A549 (cell line): Measurements from ENCODE around the gene PAIP2. TPM values are rescaled to one million over a fixed set of nuclear protein-coding genes. Genes with fewer than 3 reads are reported as not detected.
A peak's percentile ranks its signal among the peaks of the same experiment; 100 is the strongest.

ENCODE experiments used
- ATAC-seq, 2 experiments: fragments of 200-7000 bp in 1 of 2; fragments of >200 bp in 1 of 2; cut with Nextera tagmentation in 1 of 2; cut with Tn5 transposase in 1 of 2; 3 replicates each; pipeline versions ENCODE4 v1.8.0 to v1.9.1; 2018 to 2020; ENCODE audit warnings: mild to moderate bottlenecking in 1 of 2, moderate library complexity in 1 of 2
- CTCF ChIA-PET: fragments of 300-600 bp; sonication (Branson Sonifier 250); formaldehyde crosslinking; extraction: SDS; loops from one replicate; lab custom pipeline; 2021; ENCODE audit warnings: antibody characterized with exemption, inconsistent platforms; lab: Yijun Ruan, JAX
- POLR2A ChIA-PET: fragments of 350-600 bp; formaldehyde crosslinking; extraction: SDS; loops from one replicate; lab custom pipeline; 2021; ENCODE audit warnings: antibody characterized with exemption, inconsistent platforms; lab: Yijun Ruan, JAX
- DNase-seq, 2 experiments: peaks; one replicate each; pipeline versions ENCODE4 v3.0.0 to v3.0.0-alpha.2; 2011 to 2016; ENCODE audit warnings: low read depth in 1 of 2, low spot score in 1 of 2
- FAIRE-seq: peaks from 2 replicates; lab custom pipeline; 2011; peaks lifted over from hg19 to GRCh38; lab: Jason Lieb, UNC
- H3K27ac ChIP-seq, 2 experiments: fragments of >200 bp; sonication (Bioruptor Twin); formaldehyde crosslinking; 3 replicates each; pipeline ENCODE4 v1.5.1; 2016 to 2017
- H3K4me1 ChIP-seq: fragments of >200 bp; sonication (Bioruptor Twin); formaldehyde crosslinking; 3 replicates; pipeline ENCODE4 v1.6.1; 2016
- H3K4me2 ChIP-seq: fragments of >200 bp; sonication (Bioruptor Twin); formaldehyde crosslinking; 3 replicates; pipeline ENCODE4 v1.6.1; 2016
- H3K4me3 ChIP-seq: fragments of >200 bp; sonication (Bioruptor Twin); formaldehyde crosslinking; 3 replicates; pipeline ENCODE4 v1.5.1; 2016
- H3K9me3 ChIP-seq: fragments of >200 bp; sonication (Bioruptor Twin); formaldehyde crosslinking; 3 replicates; pipeline ENCODE4 v1.6.1; 2016
- ATOH8 ChIP-seq: fragments of 250-450 bp; sonication (Bioruptor Pico); IDR thresholded peaks from 2 replicates; pipeline ENCODE4 v1.5.0; 2020; ENCODE audit warnings: low read depth, mild to moderate bottlenecking, moderate library complexity
- BCL3 ChIP-seq: fragments of >200 bp; sonication (Bioruptor Twin); formaldehyde crosslinking; IDR thresholded peaks from 3 replicates; pipeline ENCODE4 v1.6.1; 2016
- CBX2 ChIP-seq: fragments of 200-600 bp; sonication (generic); IDR thresholded peaks from 2 replicates; pipeline ENCODE4 v1.6.1; 2016; ENCODE audit warnings: low read depth, mild to moderate bottlenecking, borderline replicate concordance
- CBX8 ChIP-seq: fragments of 200-600 bp; sonication (generic); IDR thresholded peaks from 2 replicates; pipeline ENCODE4 v1.6.1; 2016
- EHF ChIP-seq: fragments of 250-450 bp; sonication (Bioruptor Pico); IDR thresholded peaks from 2 replicates; pipeline ENCODE4 v1.5.0; 2020; ENCODE audit warnings: mild to moderate bottlenecking
- EP300 ChIP-seq, 2 experiments: fragments of >200 bp; sonication (Bioruptor Twin); formaldehyde crosslinking; IDR thresholded peaks; 2 replicates in 1 of 2; 3 replicates in 1 of 2; pipeline ENCODE4 v1.6.1; 2016 to 2017
- FOSB ChIP-seq: fragments of 250-450 bp; sonication (Bioruptor Pico); IDR thresholded peaks from 2 replicates; pipeline ENCODE4 v1.5.0; 2020; ENCODE audit warnings: mild to moderate bottlenecking, moderate library complexity
- HEYL ChIP-seq: fragments of 250-450 bp; sonication (Bioruptor Pico); IDR thresholded peaks from 2 replicates; pipeline ENCODE4 v1.8.0; 2021; ENCODE audit warnings: mild to moderate bottlenecking, moderate library complexity
- HOXB13 ChIP-seq: fragments of 250-450 bp; sonication (Bioruptor Pico); IDR thresholded peaks from 2 replicates; pipeline ENCODE4 v1.5.0; 2020; ENCODE audit warnings: low read depth, mild to moderate bottlenecking, moderate library complexity
- JUNB ChIP-seq: fragments of >200 bp; sonication (Bioruptor Twin); formaldehyde crosslinking; IDR thresholded peaks from 2 replicates; pipeline ENCODE4 v1.6.1; 2016
- MAZ ChIP-seq: fragments of 150-350 bp; IDR thresholded peaks from 2 replicates; pipeline ENCODE4 v1.6.1; 2014; ENCODE audit warnings: antibody characterized with exemption, low read depth, low read length, borderline replicate concordance
- NPAS2 ChIP-seq: fragments of 250-450 bp; sonication (Bioruptor Pico); IDR thresholded peaks from 2 replicates; pipeline ENCODE4 v1.8.0; 2022; ENCODE audit warnings: mild to moderate bottlenecking, moderate library complexity, borderline replicate concordance
- NR3C1 ChIP-seq: fragments of >200 bp; sonication (Bioruptor Twin); formaldehyde crosslinking; IDR thresholded peaks from 3 replicates; pipeline ENCODE4 v1.6.1; 2017
- PBX3 ChIP-seq: IDR thresholded peaks from 2 replicates; pipeline ENCODE4 v1.6.1; 2012
- PHF8 ChIP-seq: fragments of 200-600 bp; sonication (generic); IDR thresholded peaks from 2 replicates; pipeline ENCODE4 v1.6.1; 2016; ENCODE audit warnings: low read depth, mild to moderate bottlenecking, antibody characterized with exemption, moderate library complexity, borderline replicate concordance
- POLR2A ChIP-seq: IDR thresholded peaks from 2 replicates; pipeline ENCODE4 v1.6.1; 2012; ENCODE audit warnings: mild to moderate bottlenecking, low read length
- POLR2AphosphoS2 ChIP-seq: conservative IDR thresholded peaks from 2 replicates; pipeline ENCODE4 v1.6.1; 2012; ENCODE audit warnings: low read length, improper control_type of control experiment, inconsistent platforms
- RAD21 ChIP-seq, 2 experiments: fragments of >200 bp in 1 of 2; sonication (Bioruptor Twin) in 1 of 2; formaldehyde crosslinking in 1 of 2; IDR thresholded peaks in 1 of 2; conservative IDR thresholded peaks in 1 of 2; 2 replicates in 1 of 2; 3 replicates in 1 of 2; pipeline ENCODE4 v1.6.1; 2012 to 2018; ENCODE audit warnings: inconsistent platforms in 1 of 2
- RFX5 ChIP-seq: fragments of 450-650 bp; IDR thresholded peaks from 2 replicates; pipeline ENCODE4 v1.7.1; 2014; ENCODE audit warnings: antibody characterized with exemption, mild to moderate bottlenecking, moderate library complexity
- RNF2 ChIP-seq: fragments of 200-600 bp; sonication (generic); IDR thresholded peaks from 2 replicates; pipeline ENCODE4 v1.6.1; 2016; ENCODE audit warnings: low read depth, mild to moderate bottlenecking, antibody characterized with exemption, moderate library complexity, borderline replicate concordance
- TP53 ChIP-seq: fragments of 250-450 bp; sonication (Bioruptor Pico); IDR thresholded peaks from 2 replicates; pipeline ENCODE4 v1.5.0; 2021; ENCODE audit warnings: mild to moderate bottlenecking, moderate library complexity
- ZC3H11A ChIP-seq: fragments of 450-650 bp; IDR thresholded peaks from 2 replicates; pipeline ENCODE4 v1.6.1; 2014; ENCODE audit warnings: antibody characterized with exemption, mild to moderate bottlenecking
- ZFP36 ChIP-seq: fragments of 450-650 bp; IDR thresholded peaks from 2 replicates; pipeline ENCODE4 v1.6.1; 2014; ENCODE audit warnings: borderline replicate concordance; ENCODE audit not compliant: partially characterized antibody
- WGBS: methylation state at CpG from one replicate; pipeline ENCODE4 v1.1.6; 2017; ENCODE audit errors: missing lambda C conversion rate; 5-methylcytosine and 5-hydroxymethylcytosine counted together
- polyA plus RNA-seq, 4 experiments: library from polyadenylated mRNA; depleted of rRNA in 3 of 4; stranded (reverse); fragments of >200 nt; fragmentation: RNase III in 1 of 4; extraction: RNeasy Plus Mini Kit Qiagen cat#74134 plus additional on column Dnase treatment in 1 of 4; gene quantifications; 2 replicates in 3 of 4; 3 replicates in 1 of 4; pipeline ENCODE4 v1.2.3, GENCODE V29; 2011 to 2017

Gene PAIP2
- polyA plus RNA-seq, 2 of the 4 experiments (the other 2 are of a cell fraction), result 109 to 128 TPM

- Histone ChIP-seq H3K4me2 (peak overlapping the region; percentile 93), H3K9me3 (no peaks in the 10 kb centered on the region), H3K27ac (peak overlapping the region; percentile 89 to 92), H3K4me1 (peaks cover 50% of the 10 kb centered on the region), H3K4me3 (peak overlapping the region; percentile 85; the same call in 1 of the 3 replicates)
- WGBS, result 75% methylated on average over 9 of the region's 10 CpGs
- DNase-seq, result no peak
- no peak for FAIRE-seq
- POLR2A ChIA-PET, result interaction anchor here (3.1 kb wide), 1 partner anchor 49 kb away, joined by 18 read pairs; the partner anchor contains the start of gene PAIP2
- no peak for TF ChIP-seq CBX2
- TF ChIP-seq HEYL (CRISPR knock-in tag), result no peak
- no peak for TF ChIP-seq JUNB
- no peak for TF ChIP-seq RAD21 (conservative IDR thresholded peaks at IDR 0.05 in 1 of 2, IDR thresholded peaks at IDR 0.05 in 1 of 2)
- no peak for TF ChIP-seq HOXB13 (CRISPR knock-in tag)
- TF ChIP-seq CBX8, result no peak
- no peak for TF ChIP-seq PBX3
- TF ChIP-seq TP53 (CRISPR knock-in tag), result no peak
- no peak for TF ChIP-seq FOSB (CRISPR knock-in tag)
- no peak for TF ChIP-seq ZFP36
- no peak for TF ChIP-seq POLR2A
- TF ChIP-seq NR3C1, result no peak
- no peak for TF ChIP-seq PHF8
- no peak for TF ChIP-seq ZC3H11A
- TF ChIP-seq RNF2, result no peak
- no peak for TF ChIP-seq MAZ
- no peak for ATAC-seq
- CTCF ChIA-PET, result interaction anchor here (0.6 to 2.4 kb wide), 12 partner anchors 8 to 811 kb away, joined by 3 to 16 read pairs (median 4); partner anchors contain the start of genes MATR3 and SLC23A1
Observed at GRCh38 chr5:139390639-139391569, 49.2 kb downstream of the PAIP2 start.

GRCh38 chr5:139391570-139392323 lies 50.1 kb downstream of the PAIP2 start:
- ChIA-PET POLR2A (interaction anchor here (0.7 to 3.1 kb wide), 3 partner anchors 9 to 50 kb away, joined by 3 to 18 read pairs (median 4); partner anchors contain the start of genes PAIP2 and SLC23A1), CTCF (interaction anchor here (0.6 to 2.4 kb wide), 17 partner anchors 9 to 812 kb away, joined by 3 to 16 read pairs (median 4); partner anchors contain the start of genes MATR3, PAIP2 and SLC23A1)
- Histone ChIP-seq H3K4me1 (peaks cover 48% of the 10 kb centered on the region), H3K27ac (peak overlapping the region; percentile 89 to 92), H3K9me3 (no peaks in the 10 kb centered on the region), H3K4me2 (peak overlapping the region; percentile 93)
- ATAC-seq (peak; percentile 60 to 64), FAIRE-seq (no peak)
- no peak for TF ChIP-seq PHF8
- TF ChIP-seq ATOH8, result 0 out of 2 replicates have a peak, but pooled peaks have one; percentile 6
- peak; percentile 26; the same call in 1 of the 2 replicates for TF ChIP-seq POLR2A
- TF ChIP-seq BCL3, result no peak
- TF ChIP-seq EHF, result no peak
- 0 out of 2 replicates have a peak, but pooled peaks have one; percentile 24 for TF ChIP-seq POLR2AphosphoS2
- TF ChIP-seq HOXB13 (CRISPR knock-in tag), result no peak; the same call in 1 of the 2 replicates
- TF ChIP-seq EP300 (IDR thresholded peaks at IDR 0.05), result no peak
- TF ChIP-seq PBX3, result no peak
- no peak for TF ChIP-seq RFX5
- no peak for TF ChIP-seq NPAS2 (CRISPR knock-in tag)
- TF ChIP-seq, all 56 proteins: peak for 3
- peak overlapping the region; percentile 85 for H3K4me3 ChIP-seq
- 11% methylated on average over 15 of the region's 33 CpGs for WGBS
- peak; percentile 75 to 81 for DNase-seq
